GM12892 (cell line): Measurements from ENCODE around the gene MS4A5.
A peak's percentile ranks its signal among the peaks of the same experiment; 100 is the strongest.
"Not testable (repeated sequence)": the region's sequence is repeated elsewhere in the genome, so short reads cannot be mapped to it uniquely, and the experiment has no call there.

ENCODE experiments used
- DNase-seq: peaks from one replicate; pipeline ENCODE4 v3.0.0; 2011; ENCODE audit not compliant: insufficient read length
- FAIRE-seq: peaks from 2 replicates; lab custom pipeline; 2011; peaks lifted over from hg19 to GRCh38; lab: Jason Lieb, UNC
- POLR2A ChIP-seq: IDR thresholded peaks from 2 replicates; pipeline ENCODE4 v1.6.1; 2011; ENCODE audit warnings: low read depth, low read length, control low read depth
- POLR2AphosphoS5 ChIP-seq: IDR thresholded peaks from 2 replicates; pipeline ENCODE4 v1.6.1; 2011; ENCODE audit warnings: low read depth, low read length, control low read depth
- TAF1 ChIP-seq: IDR thresholded peaks from 2 replicates; pipeline ENCODE4 v1.6.1; 2011; ENCODE audit warnings: low read depth, mild to moderate bottlenecking, control low read depth, low read length, borderline replicate concordance

Gene MS4A5

DNA sequence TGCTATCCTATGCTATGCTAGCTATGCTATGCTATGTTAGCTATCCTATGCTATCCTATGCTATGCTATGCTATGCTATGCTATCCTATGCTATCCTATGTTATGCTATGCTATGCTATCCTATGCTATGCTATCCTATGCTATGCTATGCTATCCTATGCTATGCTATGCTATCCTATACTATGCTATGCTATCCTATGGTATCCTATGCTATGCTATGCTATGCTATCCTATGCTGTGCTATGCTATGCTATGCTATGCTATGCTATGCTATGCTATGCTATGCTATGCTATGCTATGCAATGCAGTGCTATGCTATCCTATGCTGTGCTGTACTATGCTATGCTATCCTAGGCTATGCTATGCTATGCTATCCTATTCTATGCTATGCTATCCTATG is 17.7 kb downstream of the MS4A5 start:
- TF ChIP-seq POLR2A: no peak
- TF ChIP-seq TAF1: no peak
- TF ChIP-seq POLR2AphosphoS5: no peak
- DNase-seq (no peak), FAIRE-seq (peak; percentile 94)

- TF ChIP-seq TAF1 (no peak), POLR2AphosphoS5 (no peak), POLR2A (no peak)
- no peak for FAIRE-seq
- no peak for DNase-seq
These were observed 18.5 kb downstream of the MS4A5 start for GRCh38 chr11:60447846-60448245.

DNA sequence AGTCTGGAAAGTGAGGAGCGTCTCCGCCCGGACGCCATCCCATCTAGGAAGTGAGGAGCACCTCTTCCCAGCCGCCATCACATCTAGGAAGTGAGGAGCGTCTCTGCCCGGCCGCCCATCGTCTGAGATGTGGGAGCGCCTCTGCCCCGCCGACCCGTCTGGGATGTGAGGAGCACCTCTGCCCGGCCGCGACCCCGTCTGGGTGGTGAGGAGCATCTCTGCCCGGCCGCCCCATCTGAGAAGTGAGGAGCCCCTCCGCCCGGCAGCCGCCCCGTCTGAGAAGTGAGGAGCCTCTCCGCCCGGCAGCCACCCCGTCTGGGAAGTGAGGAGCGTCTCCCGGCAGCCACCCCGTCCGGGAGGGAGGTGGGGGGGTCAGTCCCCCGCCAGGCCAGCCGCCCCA is 21.8 kb downstream of the MS4A5 start:
- DNase-seq, FAIRE-seq: not testable (repeated sequence)

GRCh38 chr11:60454212-60454611 is 24.8 kb downstream of the MS4A5 start:
- FAIRE-seq (peak; percentile 94), DNase-seq (no peak)
- TF ChIP-seq POLR2AphosphoS5 (no peak), POLR2A (no peak), TAF1 (no peak)

DNA sequence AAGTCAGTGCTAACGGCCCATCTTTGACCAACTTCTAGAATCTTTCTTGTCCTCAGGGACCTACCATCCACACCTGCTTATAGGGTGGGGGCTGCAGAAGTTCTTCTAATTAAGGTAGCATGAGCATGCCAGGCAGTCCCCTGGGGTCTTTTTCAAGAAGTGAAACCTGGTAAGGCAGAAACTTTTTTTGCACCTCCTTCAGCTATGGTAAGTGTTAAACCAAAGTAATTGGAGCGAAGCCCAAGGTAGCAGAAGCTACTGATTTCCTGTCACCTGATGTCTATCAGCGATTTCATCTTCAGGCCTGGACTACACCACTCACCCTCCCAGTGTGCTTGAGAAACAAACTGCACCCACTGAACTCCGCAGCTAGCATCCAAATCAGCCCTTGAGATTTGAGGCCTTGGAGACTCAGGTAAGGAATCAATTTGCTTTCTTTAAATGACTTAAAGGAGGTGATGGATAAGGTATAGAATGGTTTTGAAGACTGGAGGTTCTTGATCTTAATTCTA is 26.2 kb downstream of the MS4A5 start, which contains the start of gene MS4A1:
MS4A1 (plus strand) TSS at position 317 of the 512 bp plus-strand sequence. CDS start 6,528 bp downstream, outside the sequence.
- peak; percentile 24 for DNase-seq
- FAIRE-seq: peak; percentile 100
- peak; percentile 71; the same call in 1 of the 2 replicates for TF ChIP-seq TAF1
- peak; percentile 93 for TF ChIP-seq POLR2A
- TF ChIP-seq POLR2AphosphoS5: peak; percentile 95

GRCh38 chr11:60457576-60457975 is 28.2 kb downstream of the MS4A5 start:
- TF ChIP-seq POLR2AphosphoS5 (peak; percentile 87), TAF1 (peak; percentile 30; the same call in 1 of the 2 replicates), POLR2A (peak; percentile 86)
- DNase-seq: no peak
- FAIRE-seq: peak; percentile 100

DNA sequence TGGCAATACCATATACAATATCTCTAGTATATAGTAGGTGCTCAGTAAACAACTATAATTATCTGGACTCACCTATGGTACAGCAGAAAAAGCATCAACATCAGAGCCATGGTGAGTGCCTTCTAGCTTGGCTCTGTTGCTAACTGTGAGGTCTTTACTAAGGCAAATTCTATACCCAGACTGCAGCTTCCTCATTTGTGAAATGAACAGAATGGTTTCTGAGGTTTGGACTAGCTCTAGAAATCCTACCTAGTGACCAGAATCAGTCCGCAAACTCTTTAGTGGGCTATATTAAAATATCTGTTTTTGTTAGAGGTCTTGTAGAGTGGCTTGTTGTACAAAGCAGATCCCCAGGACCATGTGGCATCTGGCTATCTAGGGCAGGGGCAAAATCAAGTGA is 30.0 kb downstream of the MS4A5 start:
- TF ChIP-seq POLR2A (no peak; the same call in 1 of the 2 replicates), POLR2AphosphoS5 (peak; percentile 38; the same call in 1 of the 2 replicates)
- DNase-seq (no peak), FAIRE-seq (peak; percentile 98)

GRCh38 chr11:60468829-60469228 is 39.5 kb downstream of the MS4A5 start:
- DNase-seq (no peak), FAIRE-seq (no peak)
- TF ChIP-seq POLR2A: no peak
- no peak for TF ChIP-seq TAF1
- TF ChIP-seq POLR2AphosphoS5: no peak

DNA sequence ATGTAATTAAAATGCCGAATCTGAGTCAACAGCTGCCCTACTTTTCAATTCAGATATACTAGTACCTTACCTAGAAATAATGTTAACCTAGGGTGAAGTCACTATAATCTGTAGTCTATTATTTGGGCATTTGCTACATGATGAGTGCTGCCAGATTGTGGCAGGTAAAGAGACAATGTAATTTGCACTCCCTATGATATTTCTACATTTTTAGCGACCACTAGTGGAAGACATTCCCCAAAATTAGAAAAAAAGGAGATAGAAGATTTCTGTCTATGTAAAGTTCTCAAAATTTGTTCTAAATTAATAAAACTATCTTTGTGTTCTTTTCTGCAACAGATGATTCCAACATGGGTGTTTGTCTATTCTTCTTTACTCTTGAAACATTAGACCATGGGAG is 40.4 kb downstream of the MS4A5 start:
- DNase-seq (no peak), FAIRE-seq (peak; percentile 61)
- TF ChIP-seq POLR2AphosphoS5: no peak

- no peak for DNase-seq
- peak; percentile 98 for FAIRE-seq
- TF ChIP-seq TAF1 (no peak), POLR2A (no peak), POLR2AphosphoS5 (no peak)
These were observed 47.7 kb downstream of the MS4A5 start for GRCh38 chr11:60477035-60477445.

DNA sequence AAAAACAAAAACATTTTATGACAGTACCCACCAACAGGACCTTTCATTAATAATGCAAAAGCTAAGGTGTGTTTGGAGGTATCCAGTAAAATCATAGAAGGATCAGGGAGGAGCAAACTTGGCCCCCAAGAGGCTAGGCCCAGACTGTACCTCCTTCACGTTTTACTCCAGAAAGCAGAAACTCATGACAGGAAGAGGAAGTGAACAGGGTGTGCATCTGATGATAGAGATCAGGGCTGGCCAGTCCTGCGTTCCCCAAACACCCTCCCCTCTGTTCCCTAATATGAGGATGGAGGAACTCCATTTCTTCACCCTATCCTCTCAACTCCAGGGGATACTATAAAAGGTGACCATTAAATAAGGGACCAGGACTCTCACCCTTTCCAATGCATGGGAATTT is 53.0 kb downstream of the MS4A5 start:
- FAIRE-seq: peak; percentile 99
- no peak for DNase-seq
- TF ChIP-seq TAF1 (no peak), POLR2AphosphoS5 (no peak), POLR2A (peak; percentile 37; the same call in 1 of the 2 replicates)

DNA sequence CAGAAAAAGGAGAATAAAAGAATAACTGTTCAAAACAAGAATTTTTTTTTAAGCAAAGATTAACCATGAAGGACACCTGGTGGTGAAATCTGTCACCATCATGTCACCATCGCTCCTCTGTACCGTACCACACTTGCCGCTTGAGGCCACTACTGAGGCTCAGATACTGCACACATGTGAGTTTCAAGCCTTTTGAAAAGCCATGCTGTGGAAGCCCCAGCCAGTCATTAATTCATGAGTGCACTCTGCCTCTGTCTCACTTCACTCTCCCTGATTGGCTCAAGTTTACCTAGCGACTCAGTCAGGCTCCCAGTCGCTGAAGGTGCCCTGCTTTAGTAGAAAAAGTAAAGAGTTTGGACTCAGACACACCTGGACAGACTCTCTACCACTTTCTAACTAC is 56.6 kb downstream of the MS4A5 start:
- FAIRE-seq (peak; percentile 100), DNase-seq (peak; percentile 51)
- TF ChIP-seq TAF1 (no peak), POLR2A (no peak), POLR2AphosphoS5 (no peak)

- TF ChIP-seq POLR2A (no peak), POLR2AphosphoS5 (no peak), TAF1 (no peak)
- FAIRE-seq (peak; percentile 38), DNase-seq (no peak)
These were observed 63.2 kb downstream of the MS4A5 start, which contains the start of gene MS4A12 for GRCh38 chr11:60492488-60493009. TSS of gene MS4A12 (plus strand) at chr11:60492778. CDS start at chr11:60497319, 4,541 bp downstream.
